IMR-90 (cell line): Measurements from ENCODE around the gene ISG20. TPM values are rescaled to one million over a fixed set of nuclear protein-coding genes. Genes with fewer than 3 reads are reported as not detected.

ENCODE experiments used
- ATAC-seq: fragments of 200-7000 bp; cut with Tn5 transposase; 2 replicates; pipeline ENCODE4 v1.9.1; 2020; ENCODE audit warnings: low read depth, mild to moderate bottlenecking, moderate library complexity
- BruUV-seq: library from RNA; stranded (reverse); fragments of 400-500 nt; replicated peaks from 2 replicates; lab custom pipeline; 2021; lab: Mats Ljungman, UMichigan
- CTCF ChIA-PET: fragments of 300-600 bp; formaldehyde crosslinking; extraction: SDS; loops from one replicate; lab custom pipeline; 2021; ENCODE audit warnings: antibody characterized with exemption; lab: Yijun Ruan, JAX
- POLR2A ChIA-PET: fragments of 300-600 bp; sonication (Branson Sonifier 250); formaldehyde crosslinking; loops from one replicate; lab custom pipeline; 2022; ENCODE audit warnings: antibody characterized with exemption; ENCODE audit not compliant: unreplicated experiment; lab: Charles Lee
- DNase-seq: peaks from one replicate; pipeline ENCODE4 v3.0.0; 2013
- H2AFZ ChIP-seq: replicated peaks from 2 replicates; pipeline ENCODE3; 2013; ENCODE audit warnings: low read length, mild to moderate bottlenecking; ENCODE audit not compliant: poor library complexity
- H2AK5ac ChIP-seq: 2 replicates; pipeline ENCODE4 v1.6.1; 2013; ENCODE audit warnings: low read depth, low read length, inconsistent platforms
- H2AK9ac ChIP-seq: replicated peaks from 2 replicates; pipeline ENCODE3; 2013; ENCODE audit warnings: mild to moderate bottlenecking, low read depth, low read length, moderate library complexity; ENCODE audit not compliant: poor library complexity
- H2BK120ac ChIP-seq: 2 replicates; pipeline ENCODE4 v1.6.1; 2013; ENCODE audit warnings: low read depth, low read length, inconsistent platforms
- H2BK15ac ChIP-seq: 3 replicates; pipeline ENCODE4 v1.6.1; 2013; ENCODE audit warnings: low read depth, low read length, inconsistent platforms
- H2BK20ac ChIP-seq: 2 replicates; pipeline ENCODE4 v1.6.1; 2013; ENCODE audit warnings: low read depth, mild to moderate bottlenecking, inconsistent platforms, low read length, moderate library complexity
- H2BK5ac ChIP-seq: 2 replicates; pipeline ENCODE4 v1.6.1; 2013; ENCODE audit warnings: mild to moderate bottlenecking, low read depth, low read length, inconsistent platforms; ENCODE audit not compliant: poor library complexity, severe bottlenecking
- H3K14ac ChIP-seq: replicated peaks from 2 replicates; pipeline ENCODE4 v1.6.1; 2013; ENCODE audit warnings: low read depth, low read length, inconsistent platforms
- H3K18ac ChIP-seq: 2 replicates; pipeline ENCODE4 v1.6.1; 2013; ENCODE audit warnings: low read depth, low read length, control low read depth
- H3K23ac ChIP-seq: 2 replicates; pipeline ENCODE4 v1.6.1; 2013; ENCODE audit warnings: low read depth, low read length, inconsistent platforms
- H3K27ac ChIP-seq: 2 replicates; pipeline ENCODE4 v1.5.1; 2013; ENCODE audit warnings: mild to moderate bottlenecking, control low read depth, low read length; ENCODE audit not compliant: insufficient read depth
- H3K27me3 ChIP-seq: 2 replicates; pipeline ENCODE4 v1.6.1; 2013; ENCODE audit warnings: low read length; ENCODE audit not compliant: control insufficient read depth, insufficient read depth
- H3K36me3 ChIP-seq: 2 replicates; pipeline ENCODE4 v1.6.1; 2013; ENCODE audit warnings: low read length, mixed read lengths; ENCODE audit not compliant: control insufficient read depth, insufficient read depth
- H3K4ac ChIP-seq: 2 replicates; pipeline ENCODE4 v1.6.1; 2013; ENCODE audit warnings: low read depth, low read length, inconsistent platforms
- H3K4me1 ChIP-seq: 2 replicates; pipeline ENCODE4 v1.6.1; 2013; ENCODE audit warnings: low read length, mixed read lengths; ENCODE audit not compliant: control insufficient read depth, insufficient read depth
- H3K4me2 ChIP-seq: 2 replicates; pipeline ENCODE4 v1.6.1; 2013; ENCODE audit warnings: low read depth, mild to moderate bottlenecking, control low read depth, low read length, moderate library complexity
- H3K4me3 ChIP-seq: 2 replicates; pipeline ENCODE4 v1.5.1; 2013; ENCODE audit warnings: low read depth, mild to moderate bottlenecking, control low read depth, low read length, moderate library complexity; ENCODE audit not compliant: insufficient read depth
- H3K56ac ChIP-seq: 2 replicates; pipeline ENCODE4 v1.6.1; 2013; ENCODE audit warnings: low read length, inconsistent platforms; ENCODE audit not compliant: insufficient read depth; ENCODE audit errors: extremely low read depth
- H3K79me1 ChIP-seq, 2 experiments: 2 replicates each; pipeline ENCODE4 v1.6.1; 2013; ENCODE audit warnings: low read length in 2 of 2, inconsistent platforms in 1 of 2, low read depth in 1 of 2
- H3K9ac ChIP-seq: 2 replicates; pipeline ENCODE4 v1.6.1; 2013; ENCODE audit warnings: low read depth, low read length, control low read depth
- H3K9me1 ChIP-seq: 2 replicates; pipeline ENCODE4 v1.6.1; 2013; ENCODE audit warnings: low read length, inconsistent platforms; ENCODE audit not compliant: insufficient read depth
- H3K9me3 ChIP-seq: 2 replicates; pipeline ENCODE4 v1.6.1; 2013; ENCODE audit warnings: low read length; ENCODE audit not compliant: control insufficient read depth, insufficient read depth
- H4K20me1 ChIP-seq: 2 replicates; pipeline ENCODE4 v1.6.1; 2013; ENCODE audit warnings: low read length, inconsistent platforms; ENCODE audit not compliant: insufficient read depth
- H4K5ac ChIP-seq: 2 replicates; pipeline ENCODE4 v1.6.1; 2013; ENCODE audit warnings: mild to moderate bottlenecking, low read depth, low read length, control low read depth
- H4K8ac ChIP-seq, 2 experiments: 2 replicates each; pipeline ENCODE4 v1.6.1; 2013; ENCODE audit warnings: low read depth in 2 of 2, low read length in 2 of 2, control low read depth in 1 of 2, inconsistent platforms in 1 of 2
- H4K91ac ChIP-seq: 2 replicates; pipeline ENCODE4 v1.6.1; 2013; ENCODE audit warnings: low read depth, low read length, inconsistent platforms; ENCODE audit not compliant: insufficient read depth
- BHLHE40 ChIP-seq: fragments of 150-350 bp; IDR thresholded peaks from 2 replicates; pipeline ENCODE4 v1.6.1; 2016; ENCODE audit warnings: mild to moderate bottlenecking, low read depth, low read length
- CEBPB ChIP-seq: IDR thresholded peaks from 2 replicates; pipeline ENCODE4 v1.6.1; 2012; ENCODE audit warnings: low read depth, low read length, improper control_type of control experiment
- CHD1 ChIP-seq: IDR thresholded peaks from 2 replicates; pipeline ENCODE4 v1.6.1; 2012; ENCODE audit warnings: low read depth, low read length, improper control_type of control experiment
- MAFK ChIP-seq: IDR thresholded peaks from 2 replicates; pipeline ENCODE4 v1.6.1; 2012; ENCODE audit warnings: low read depth, low read length, improper control_type of control experiment
- MXI1 ChIP-seq: IDR thresholded peaks from 2 replicates; pipeline ENCODE4 v1.6.1; 2012; ENCODE audit warnings: low read depth, mild to moderate bottlenecking, low read length, moderate library complexity, borderline replicate concordance
- POLR2A ChIP-seq: IDR thresholded peaks from 2 replicates; pipeline ENCODE4 v1.6.1; 2012; ENCODE audit warnings: mild to moderate bottlenecking, low read depth, low read length
- WGBS, 2 experiments: methylation state at CpG; one replicate each; pipeline versions ENCODE4 v1.1.5 to v1.1.7; 2013; ENCODE audit warnings: missing lambda C conversion rate in 2 of 2; ENCODE audit not compliant: insufficient read length in 1 of 2; ENCODE audit errors: extremely low coverage in 2 of 2; 5-methylcytosine and 5-hydroxymethylcytosine counted together
- dilution Hi-C: fragments of 300-500 bp; cut with HindIII; formaldehyde crosslinking; loops from one replicate; pipeline ENCODE4 v1.14.3; 2018; ENCODE audit warnings: low sequenced_read_pairs; ENCODE audit not compliant: unreplicated experiment
- in situ Hi-C: fragments of 300-500 bp; cut with MboI; formaldehyde crosslinking; loops from 3 replicates; pipeline ENCODE4 v1.14.3; 2019; ENCODE audit warnings: low sequenced_read_pairs, inconsistent platforms, mixed read lengths
- intact Hi-C: fragments of 100-400 bp; cut with micrococcal nuclease; formaldehyde crosslinking; loops from 2 replicates; pipeline ENCODE4 v1.10.0; 2022
- polyA plus RNA-seq, 3 experiments: library from polyadenylated mRNA; depleted of rRNA; stranded (reverse); fragments of >200 nt; gene quantifications; 2 replicates each; pipeline ENCODE4 v1.2.3, GENCODE V29; 2012; ENCODE audit warnings: low replicate concordance in 1 of 3
- total RNA-seq: library from RNA; depleted of rRNA; stranded (reverse); fragments of >200 nt; gene quantifications from 2 replicates; pipeline ENCODE4 v1.2.3, GENCODE V29; 2012
- TF ChIP-seq, protein P1 (sequence below): fragments of 150-350 bp; IDR thresholded peaks from 2 replicates; pipeline ENCODE4 v1.6.1; 2016; ENCODE audit warnings: low read depth, mild to moderate bottlenecking, low read length, moderate library complexity, borderline replicate concordance

The ISG20 gene
- total and polyA plus RNA-seq, 2 of the 4 experiments (the other 2 are of a cell fraction): 0.72 to 1.2 TPM

DNA sequence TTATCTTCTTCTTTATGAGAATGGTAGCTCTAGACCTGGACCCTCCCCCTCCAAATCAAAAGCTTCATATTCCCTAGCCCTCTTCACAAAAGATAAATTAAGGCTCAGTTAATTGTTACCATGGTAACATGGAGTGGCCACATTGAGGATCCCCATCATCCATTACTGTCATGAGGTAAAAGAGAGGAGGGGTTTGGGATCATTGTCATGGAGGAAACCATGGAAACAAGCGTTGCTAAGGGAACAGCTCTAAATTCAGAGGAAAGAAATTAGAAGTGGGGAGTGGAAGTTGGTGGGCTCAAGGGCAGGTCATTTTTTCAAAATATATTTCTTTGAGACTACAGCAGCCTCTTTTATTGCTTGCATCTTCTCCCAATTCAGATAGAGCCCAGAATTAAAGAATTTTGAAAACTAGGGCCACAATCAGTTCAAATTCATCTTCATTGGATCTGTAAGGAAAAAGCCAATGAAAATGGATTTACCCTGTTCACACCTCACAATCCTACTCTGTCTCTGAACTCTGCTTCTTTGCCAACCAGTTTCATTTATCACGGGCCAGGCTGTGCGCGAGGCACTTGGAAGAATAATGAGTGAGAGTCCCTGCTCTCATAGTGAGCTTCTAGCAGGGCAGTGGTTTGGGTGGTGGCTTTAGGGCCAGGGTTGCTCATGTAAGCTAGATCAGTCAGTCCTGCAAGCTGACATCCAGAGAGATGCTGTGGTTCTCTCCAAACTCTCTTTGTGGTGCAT lies 29.3 kb upstream of the ISG20 start:
- TF ChIP-seq MXI1 (no peak), MAFK (no peak), POLR2A (no peak), CHD1 (no peak), CEBPB (no peak), BHLHE40 (no peak)
- TF ChIP-seq, protein P1, sequence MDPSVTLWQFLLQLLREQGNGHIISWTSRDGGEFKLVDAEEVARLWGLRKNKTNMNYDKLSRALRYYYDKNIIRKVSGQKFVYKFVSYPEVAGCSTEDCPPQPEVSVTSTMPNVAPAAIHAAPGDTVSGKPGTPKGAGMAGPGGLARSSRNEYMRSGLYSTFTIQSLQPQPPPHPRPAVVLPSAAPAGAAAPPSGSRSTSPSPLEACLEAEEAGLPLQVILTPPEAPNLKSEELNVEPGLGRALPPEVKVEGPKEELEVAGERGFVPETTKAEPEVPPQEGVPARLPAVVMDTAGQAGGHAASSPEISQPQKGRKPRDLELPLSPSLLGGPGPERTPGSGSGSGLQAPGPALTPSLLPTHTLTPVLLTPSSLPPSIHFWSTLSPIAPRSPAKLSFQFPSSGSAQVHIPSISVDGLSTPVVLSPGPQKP: no peak
- H2AFZ ChIP-seq: no peak overlapping the region
- dilution Hi-C loops: no loop called here

More for the DNA sequence above, 29.3 kb upstream of the ISG20 start:
- Histone ChIP-seq H3K79me1 (no peaks in the 10 kb centered on the region), H3K14ac (no peak overlapping the region), H3K4me2 (no peak overlapping the region), H2BK5ac (no peak overlapping the region), H3K27me3 (peaks cover 45% of the 10 kb centered on the region), H3K9me1 (peaks cover 8% of the 10 kb centered on the region; the same call in 1 of the 2 replicates), H3K4me1 (peaks cover 4% of the 10 kb centered on the region; the same call in 1 of the 2 replicates), H4K5ac (no peak overlapping the region), H4K91ac (no peak overlapping the region), H3K27ac (no peak overlapping the region), H2BK20ac (no peak overlapping the region), H4K20me1 (no peaks in the 10 kb centered on the region), H2BK15ac (no peak overlapping the region), H3K23ac (no peak overlapping the region), H3K9me3 (no peaks in the 10 kb centered on the region), H2AK9ac (no peak overlapping the region), H3K36me3 (no peaks in the 10 kb centered on the region), H4K8ac (no peak overlapping the region), H3K4me3 (no peak overlapping the region), H3K9ac (no peak overlapping the region), H3K4ac (no peak overlapping the region), H2AK5ac (no peak overlapping the region), H3K18ac (no peak overlapping the region), H2BK120ac (no peak overlapping the region), H3K56ac (no peak overlapping the region)
- intact Hi-C loops: no loop called here
- no CpG with 5 or more reads among the region's 4 CpGs for WGBS, 2 experiments
- ATAC-seq (no peak), DNase-seq (no peak)
- in situ Hi-C loops: no loop called here
- no TSS peak for BruUV-seq
- POLR2A ChIA-PET: no interaction called here
- CTCF ChIA-PET: interaction anchor here (0.7 kb wide), 1 partner anchor 408 kb away, joined by 3 read pairs; no protein-coding TSS in a partner anchor
